ENCODE results near the gene GPR107. TPM values are rescaled to one million over a fixed set of nuclear protein-coding genes. Genes with fewer than 3 reads are reported as not detected.

GPR107 gene
- total and polyA plus RNA-seq, 2 experiments from 2014 or later: 8.0 to 18.9 TPM

DNA sequence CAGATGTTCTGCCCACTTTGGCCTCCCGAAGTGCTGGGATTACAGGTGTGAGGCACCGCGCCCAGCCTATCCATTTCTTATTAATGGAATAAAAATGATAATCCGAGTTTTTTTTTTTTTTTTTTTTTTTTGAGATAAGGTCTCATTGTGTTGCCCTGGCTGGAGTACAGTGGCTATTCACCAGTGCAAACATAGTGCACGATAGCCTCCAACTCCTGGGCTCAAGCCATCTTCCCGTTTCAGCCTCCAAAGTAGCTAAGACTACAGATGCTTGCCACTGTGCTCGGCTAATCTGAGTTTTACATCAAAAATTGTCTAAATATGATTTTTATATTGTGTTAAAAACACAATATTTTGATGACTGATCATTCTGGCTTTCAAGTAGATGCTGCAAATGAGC is 6.6 kb downstream of the GPR107 start:
- no peaks in the 10 kb centered on the region for H4K20me1 ChIP-seq (ENCODE audit: insufficient read depth)
- H3F3A ChIP-seq (ENCODE audit: insufficient read depth): no peaks in the 10 kb centered on the region
- H3K9ac ChIP-seq: no peak overlapping the region
- in situ Hi-C loops (cut with MboI): loop anchor here (25.0 kb wide), 1 partner anchor 173 kb away; no protein-coding TSS in a partner anchor
- no peak for DNase-seq
- WGBS, 2 experiments (ENCODE audit: low coverage in 1 of 2, low lambda C conversion rate in 2 of 2, missing lambda C conversion rate in 2 of 2): 80 to 82% methylated on average over 7 of the region's 7 CpGs
- TF ChIP-seq EZH2 (IDR thresholded peaks at IDR 0.05; ENCODE audit: insufficient read depth, poor library complexity, severe bottlenecking): no peak
- H3K4me3 ChIP-seq: no peak overlapping the region
- no peaks in the 10 kb centered on the region for H3K9me2 ChIP-seq (ENCODE audit: insufficient read depth)
- H3K4me2 ChIP-seq (ENCODE audit: unreplicated experiment): no peak overlapping the region
- no peaks in the 10 kb centered on the region for H3K36me3 ChIP-seq (ENCODE audit: low read depth)
- H3K4me1 ChIP-seq (ENCODE audit: insufficient read depth): no peaks in the 10 kb centered on the region
- H2AFZ ChIP-seq: no peak overlapping the region
- H3K9me3 ChIP-seq (ENCODE audit: low read depth): no peaks in the 10 kb centered on the region
- H3K27me3 ChIP-seq (replicated peaks; ENCODE audit: insufficient read depth): no peaks in the 10 kb centered on the region
- H3K79me2 ChIP-seq (ENCODE audit: insufficient read depth): peaks cover 98% of the 10 kb centered on the region
- no peak overlapping the region for H3K27ac ChIP-seq

GRCh38 chr9:130062750-130063149 is 9.0 kb downstream of the GPR107 start:
- Histone ChIP-seq H3K9ac (no peak overlapping the region), H2AFZ (no peak overlapping the region), H3K36me3 (ENCODE audit: low read depth) (no peaks in the 10 kb centered on the region), H3F3A (ENCODE audit: insufficient read depth) (peaks cover 4% of the 10 kb centered on the region; the same call in 1 of the 2 replicates), H3K4me3 (no peak overlapping the region), H3K4me1 (ENCODE audit: insufficient read depth) (no peaks in the 10 kb centered on the region), H3K4me2 (ENCODE audit: unreplicated experiment) (no peak overlapping the region), H3K9me3 (ENCODE audit: low read depth) (no peaks in the 10 kb centered on the region), H4K20me1 (ENCODE audit: insufficient read depth) (no peaks in the 10 kb centered on the region), H3K9me2 (ENCODE audit: insufficient read depth) (no peaks in the 10 kb centered on the region), H3K79me2 (ENCODE audit: insufficient read depth) (peaks cover 98% of the 10 kb centered on the region), H3K27me3 (replicated peaks; ENCODE audit: insufficient read depth) (no peaks in the 10 kb centered on the region), H3K27ac (no peak overlapping the region)
- no peak for DNase-seq
- 53 to 57% methylated on average over 2 of the region's 2 CpGs for WGBS, 2 experiments (ENCODE audit: low coverage in 1 of 2, low lambda C conversion rate in 2 of 2, missing lambda C conversion rate in 2 of 2)
- in situ Hi-C loops (cut with MboI): loop anchor here (25.0 kb wide), 1 partner anchor 175 kb away; no protein-coding TSS in a partner anchor
- TF ChIP-seq EZH2 (IDR thresholded peaks at IDR 0.05; ENCODE audit: insufficient read depth, poor library complexity, severe bottlenecking): no peak
- TF ChIP-seq EZH2phosphoT487 (IDR thresholded peaks at IDR 0.05; ENCODE audit: insufficient read depth, low read depth): no peak

GRCh38 chr9:130064621-130065020 is 10.9 kb downstream of the GPR107 start:
- H3K4me3 ChIP-seq: no peak overlapping the region
- no peaks in the 10 kb centered on the region for H3K27me3 ChIP-seq (replicated peaks; ENCODE audit: insufficient read depth)
- 100% methylated on average over 4 of the region's 4 CpGs for WGBS, 2 experiments (ENCODE audit: low coverage in 1 of 2, low lambda C conversion rate in 2 of 2, missing lambda C conversion rate in 2 of 2)
- in situ Hi-C loops (cut with MboI): loop anchor here (25.0 kb wide), 1 partner anchor 177 kb away; no protein-coding TSS in a partner anchor
- H3K9me3 ChIP-seq (ENCODE audit: low read depth): no peaks in the 10 kb centered on the region
- no peak overlapping the region for H2AFZ ChIP-seq
- H3K79me2 ChIP-seq (ENCODE audit: insufficient read depth): peaks cover 98% of the 10 kb centered on the region
- no peaks in the 10 kb centered on the region for H3K9me2 ChIP-seq (ENCODE audit: insufficient read depth)
- peaks cover 6% of the 10 kb centered on the region for H3K4me1 ChIP-seq (ENCODE audit: insufficient read depth)
- no peak overlapping the region for H3K9ac ChIP-seq
- no peak overlapping the region for H3K27ac ChIP-seq
- H3K36me3 ChIP-seq (ENCODE audit: low read depth): no peaks in the 10 kb centered on the region
- DNase-seq: no peak
- H4K20me1 ChIP-seq (ENCODE audit: insufficient read depth): no peaks in the 10 kb centered on the region; the same call in 1 of the 2 replicates
- TF ChIP-seq EZH2phosphoT487 (IDR thresholded peaks at IDR 0.05; ENCODE audit: insufficient read depth, low read depth) (no peak), EZH2 (IDR thresholded peaks at IDR 0.05; ENCODE audit: insufficient read depth, poor library complexity, severe bottlenecking) (no peak)
- no peak overlapping the region for H3K4me2 ChIP-seq (ENCODE audit: unreplicated experiment)
- peaks cover 4% of the 10 kb centered on the region; the same call in 1 of the 2 replicates for H3F3A ChIP-seq (ENCODE audit: insufficient read depth)

GRCh38 chr9:130069048-130069447 is 15.3 kb downstream of the GPR107 start:
- no peak for DNase-seq
- TF ChIP-seq EZH2phosphoT487 (IDR thresholded peaks at IDR 0.05; ENCODE audit: insufficient read depth, low read depth) (no peak), EZH2 (IDR thresholded peaks at IDR 0.05; ENCODE audit: insufficient read depth, poor library complexity, severe bottlenecking) (no peak)

More at GRCh38 chr9:130069048-130069447, 15.3 kb downstream of the GPR107 start:
- no peaks in the 10 kb centered on the region for H3K9me3 ChIP-seq (ENCODE audit: low read depth)
- no peak overlapping the region for H3K9ac ChIP-seq
- H3K9me2 ChIP-seq (ENCODE audit: insufficient read depth): no peaks in the 10 kb centered on the region
- H2AFZ ChIP-seq: no peak overlapping the region
- H3K4me1 ChIP-seq (ENCODE audit: insufficient read depth): peaks cover 13% of the 10 kb centered on the region
- H3K27ac ChIP-seq: no peak overlapping the region
- H3K4me2 ChIP-seq (ENCODE audit: unreplicated experiment): no peak overlapping the region
- no peaks in the 10 kb centered on the region for H3K36me3 ChIP-seq (ENCODE audit: low read depth)
- H3K79me2 ChIP-seq (ENCODE audit: insufficient read depth): peaks cover 96% of the 10 kb centered on the region
- no peaks in the 10 kb centered on the region for H3K27me3 ChIP-seq (replicated peaks; ENCODE audit: insufficient read depth)
- in situ Hi-C loops (cut with MboI): loop anchor here (25.0 kb wide), 1 partner anchor 182 kb away; no protein-coding TSS in a partner anchor
- H3K4me3 ChIP-seq: no peak overlapping the region
- H3F3A ChIP-seq (ENCODE audit: insufficient read depth): peaks cover 4% of the 10 kb centered on the region; the same call in 1 of the 2 replicates
- peaks cover under 1% of the 10 kb centered on the region; the same call in 1 of the 2 replicates for H4K20me1 ChIP-seq (ENCODE audit: insufficient read depth)
- 100% methylated on average over 1 of the region's 1 CpG for WGBS, 2 experiments (ENCODE audit: low coverage in 1 of 2, low lambda C conversion rate in 2 of 2, missing lambda C conversion rate in 2 of 2)

Measured in GM23248 (cell line).